H1 (cell line): Measurements from ENCODE around the gene RHOH. TPM values are rescaled to one million over a fixed set of nuclear protein-coding genes. Genes with fewer than 3 reads are reported as not detected.

ENCODE experiments used
- CTCF ChIA-PET: fragments of 300-600 bp; sonication (Branson Sonifier 250); formaldehyde crosslinking; loops from one replicate; lab custom pipeline; 2021; ENCODE audit not compliant: partially characterized antibody; lab: Charles Lee
- POLR2A ChIA-PET: fragments of 300-600 bp; sonication (Branson Sonifier 250); formaldehyde crosslinking; loops from one replicate; lab custom pipeline; 2021; ENCODE audit warnings: inconsistent platforms; ENCODE audit not compliant: partially characterized antibody; lab: Charles Lee
- DNase-seq, 2 experiments: peaks; one replicate each; pipeline versions ENCODE4 v3.0.0 to v3.0.0-alpha.2; 2010 to 2022; ENCODE audit warnings: low spot score in 2 of 2, low read depth in 1 of 2, mixed read lengths in 1 of 2
- FAIRE-seq: peaks from 2 replicates; lab custom pipeline; 2011; peaks lifted over from hg19 to GRCh38; lab: Jason Lieb, UNC
- H2AFZ ChIP-seq: 2 replicates; pipeline ENCODE4 v1.8.1; 2012; ENCODE audit warnings: low read length, inconsistent platforms
- H2AK5ac ChIP-seq: 2 replicates; pipeline ENCODE4 v1.6.1; 2013; ENCODE audit warnings: low read depth, low read length
- H2BK120ac ChIP-seq: replicated peaks from 2 replicates; pipeline ENCODE3; 2013; ENCODE audit warnings: low read depth, low read length, inconsistent platforms
- H2BK12ac ChIP-seq: 2 replicates; pipeline ENCODE4 v1.6.1; 2013; ENCODE audit warnings: low read depth, low read length
- H2BK15ac ChIP-seq: 2 replicates; pipeline ENCODE4 v1.6.1; 2013; ENCODE audit warnings: low read length
- H2BK20ac ChIP-seq: 2 replicates; pipeline ENCODE4 v1.6.1; 2013; ENCODE audit warnings: low read length
- H2BK5ac ChIP-seq: 2 replicates; pipeline ENCODE4 v1.6.1; 2013; ENCODE audit warnings: low read depth, low read length
- H3K14ac ChIP-seq: 2 replicates; pipeline ENCODE4 v1.6.1; 2013; ENCODE audit warnings: inconsistent platforms; ENCODE audit not compliant: insufficient read length
- H3K18ac ChIP-seq: 2 replicates; pipeline ENCODE4 v1.6.1; 2013; ENCODE audit warnings: low read length; ENCODE audit errors: extremely low read depth
- H3K23ac ChIP-seq: 2 replicates; pipeline ENCODE4 v1.6.1; 2013; ENCODE audit warnings: inconsistent platforms; ENCODE audit not compliant: insufficient read length
- H3K23me2 ChIP-seq: 2 replicates; pipeline ENCODE4 v1.6.1; 2013; ENCODE audit warnings: low read depth, low read length
- H3K27ac ChIP-seq: 2 replicates; pipeline ENCODE4 v1.6.1; 2011; ENCODE audit warnings: low read depth, low read length, inconsistent platforms
- H3K27me3 ChIP-seq, 4 experiments: replicated peaks in 1 of 4; 1 replicate in 1 of 4; 2 replicates in 3 of 4; pipeline versions ENCODE4 v1.6.1 to v1.8.1; 2011 to 2013; ENCODE audit warnings: low read length in 3 of 4, mild to moderate bottlenecking in 3 of 4, inconsistent platforms in 2 of 4, mixed read lengths in 2 of 4, moderate library complexity in 1 of 4; ENCODE audit not compliant: control insufficient read depth in 3 of 4, insufficient read depth in 3 of 4; ENCODE audit errors: extremely low read depth in 1 of 4
- H3K36me3 ChIP-seq, 4 experiments: 2 replicates each; pipeline versions ENCODE4 v1.6.1 to v1.8.1; 2011 to 2013; ENCODE audit warnings: mild to moderate bottlenecking in 4 of 4, low read length in 3 of 4, moderate library complexity in 2 of 4, control low read depth in 1 of 4, inconsistent platforms in 1 of 4; ENCODE audit not compliant: insufficient read depth in 4 of 4, control insufficient read depth in 2 of 4
- H3K4ac ChIP-seq: replicated peaks from 2 replicates; pipeline ENCODE3; 2013; ENCODE audit warnings: low read length, low read depth, mixed read lengths, inconsistent platforms; ENCODE audit not compliant: insufficient read length
- H3K4me1 ChIP-seq, 4 experiments: replicated peaks in 1 of 4; 1 replicate in 1 of 4; 2 replicates in 3 of 4; pipeline versions ENCODE4 v1.6.1 to v1.8.1; 2011 to 2013; ENCODE audit warnings: low read length in 3 of 4, inconsistent platforms in 2 of 4, mixed read lengths in 1 of 4; ENCODE audit not compliant: insufficient read depth in 4 of 4, control insufficient read depth in 3 of 4
- H3K4me2 ChIP-seq, 2 experiments: 2 replicates each; pipeline versions ENCODE4 v1.6.1 to v1.8.1; 2011 to 2013; ENCODE audit warnings: low read depth in 2 of 2, low read length in 2 of 2, control low read depth in 1 of 2, inconsistent platforms in 1 of 2, mild to moderate bottlenecking in 1 of 2; ENCODE audit not compliant: insufficient read depth in 1 of 2
- H3K4me3 ChIP-seq, 4 experiments: fragments of 200-600, 300-600 bp in 1 of 4; sonication (generic), shearing (Covaris generic), sonication (Bioruptor Twin) in 1 of 4; 2 replicates each; pipeline versions ENCODE4 v1.5.1 to v1.8.1; 2011 to 2016; ENCODE audit warnings: low read length in 4 of 4, low read depth in 3 of 4, control low read depth in 2 of 4, inconsistent platforms in 2 of 4, mild to moderate bottlenecking in 2 of 4, mixed read lengths in 1 of 4, moderate library complexity in 1 of 4; ENCODE audit not compliant: insufficient read depth in 2 of 4; ENCODE audit errors: extremely low read depth in 1 of 4
- H3K56ac ChIP-seq: replicated peaks from 2 replicates; pipeline ENCODE3; 2013; ENCODE audit warnings: low read depth, mild to moderate bottlenecking, mixed read lengths, low read length, inconsistent platforms; ENCODE audit not compliant: insufficient read length
- H3K79me1 ChIP-seq: 2 replicates; pipeline ENCODE4 v1.6.1; 2013; ENCODE audit warnings: low read depth, low read length, control low read depth
- H3K79me2 ChIP-seq, 2 experiments: 2 replicates each; pipeline versions ENCODE4 v1.6.1 to v1.8.1; 2012 to 2013; ENCODE audit warnings: low read length in 2 of 2, mild to moderate bottlenecking in 2 of 2, inconsistent platforms in 1 of 2; ENCODE audit not compliant: insufficient read depth in 2 of 2, control insufficient read depth in 1 of 2
- H3K9ac ChIP-seq, 4 experiments: replicated peaks in 1 of 4; 1 replicate in 1 of 4; 2 replicates in 3 of 4; pipeline versions ENCODE4 v1.6.1 to v1.8.1; 2011 to 2013; ENCODE audit warnings: low read depth in 3 of 4, low read length in 3 of 4, control low read depth in 2 of 4, mild to moderate bottlenecking in 2 of 4, moderate library complexity in 2 of 4, inconsistent platforms in 1 of 4; ENCODE audit errors: extremely low read depth in 1 of 4
- H3K9me3 ChIP-seq, 2 experiments: 2 replicates each; pipeline versions ENCODE4 v1.6.1 to v1.8.1; 2012 to 2013; ENCODE audit warnings: mild to moderate bottlenecking in 2 of 2, moderate library complexity in 2 of 2, control low read depth in 1 of 2, inconsistent platforms in 1 of 2, low read depth in 1 of 2, low read length in 1 of 2, mixed read lengths in 1 of 2; ENCODE audit not compliant: insufficient read depth in 2 of 2
- H4K20me1 ChIP-seq, 2 experiments: replicated peaks in 1 of 2; 2 replicates each; pipeline versions ENCODE3 to v1.8.1; 2011 to 2013; ENCODE audit warnings: inconsistent platforms in 2 of 2, low read length in 2 of 2, mild to moderate bottlenecking in 1 of 2; ENCODE audit not compliant: insufficient read depth in 2 of 2, control insufficient read depth in 1 of 2
- H4K5ac ChIP-seq: 2 replicates; pipeline ENCODE4 v1.6.1; 2013; ENCODE audit warnings: low read length, low read depth, mixed read lengths, inconsistent platforms; ENCODE audit not compliant: insufficient read length
- H4K8ac ChIP-seq: 2 replicates; pipeline ENCODE4 v1.8.0; 2013; ENCODE audit warnings: mild to moderate bottlenecking, moderate library complexity, low read length, inconsistent platforms; ENCODE audit not compliant: insufficient read depth; ENCODE audit errors: extremely low read depth
- H4K91ac ChIP-seq: replicated peaks from 2 replicates; pipeline ENCODE3; 2013; ENCODE audit warnings: low read length, mixed read lengths, inconsistent platforms; ENCODE audit not compliant: insufficient read length
- ATF3 ChIP-seq: IDR thresholded peaks from 2 replicates; pipeline ENCODE4 v1.6.1; 2011; ENCODE audit warnings: low read depth, mild to moderate bottlenecking, low read length; ENCODE audit not compliant: insufficient read depth
- CBX8 ChIP-seq: fragments of 300-800, 300-1000 bp; sonication (generic); IDR thresholded peaks from 2 replicates; pipeline ENCODE4 v1.7.1; 2016; ENCODE audit warnings: low read depth, low read length, borderline replicate concordance
- CTBP2 ChIP-seq: IDR thresholded peaks from 2 replicates; pipeline ENCODE4 v1.7.0; 2011; ENCODE audit warnings: borderline replicate concordance, mild to moderate bottlenecking, moderate library complexity, mixed read lengths, low read length; ENCODE audit not compliant: insufficient read depth, insufficient read length
- GTF2F1 ChIP-seq: IDR thresholded peaks from 2 replicates; pipeline ENCODE4 v1.6.1; 2012; ENCODE audit warnings: low read depth, low read length, improper control_type of control experiment, borderline replicate concordance
- HDAC2 ChIP-seq, 2 experiments: fragments of 300-600 bp in 1 of 2; sonication (generic) in 1 of 2; IDR thresholded peaks; 2 replicates each; pipeline ENCODE4 v1.6.1; 2011 to 2012; ENCODE audit warnings: low read depth in 2 of 2, low read length in 2 of 2, mild to moderate bottlenecking in 2 of 2, moderate library complexity in 2 of 2, borderline replicate concordance in 1 of 2, inconsistent platforms in 1 of 2
- KDM4A ChIP-seq: IDR thresholded peaks from one replicate; pipeline ENCODE4 v1.7.1; 2012; ENCODE audit warnings: low read depth, mild to moderate bottlenecking, moderate library complexity, low read length, inconsistent platforms; ENCODE audit not compliant: severe bottlenecking
- RAD21 ChIP-seq, 2 experiments: IDR thresholded peaks in 1 of 2; conservative IDR thresholded peaks in 1 of 2; 2 replicates each; pipeline ENCODE4 v1.6.1; 2011; ENCODE audit warnings: low read depth in 2 of 2, low read length in 2 of 2, improper control_type of control experiment in 1 of 2, inconsistent platforms in 1 of 2, mild to moderate bottlenecking in 1 of 2, moderate library complexity in 1 of 2
- SIN3A ChIP-seq, 2 experiments: IDR thresholded peaks in 1 of 2; conservative IDR thresholded peaks in 1 of 2; 2 replicates each; pipeline ENCODE4 v1.6.1; 2011 to 2012; ENCODE audit warnings: low read length in 2 of 2, improper control_type of control experiment in 1 of 2, low read depth in 1 of 2, mild to moderate bottlenecking in 1 of 2
- SIRT6 ChIP-seq: IDR thresholded peaks from one replicate; pipeline ENCODE4 v1.7.1; 2012; ENCODE audit warnings: low read length, inconsistent platforms
- SP4 ChIP-seq: IDR thresholded peaks from 2 replicates; pipeline ENCODE4 v1.6.1; 2012; ENCODE audit warnings: low read length, inconsistent platforms
- SRF ChIP-seq: IDR thresholded peaks from 2 replicates; pipeline ENCODE4 v1.6.1; 2011; ENCODE audit warnings: mild to moderate bottlenecking, low read depth, low read length, moderate library complexity
- TCF12 ChIP-seq: IDR thresholded peaks from 2 replicates; pipeline ENCODE4 v1.6.1; 2011; ENCODE audit warnings: low read depth, mild to moderate bottlenecking, low read length
- YY1 ChIP-seq: IDR thresholded peaks from 2 replicates; pipeline ENCODE4 v1.6.1; 2011; ENCODE audit warnings: low read depth, mild to moderate bottlenecking, low read length
- WGBS, 2 experiments: shearing (Covaris generic) in 1 of 2; methylation state at CpG; one replicate each; pipeline versions ENCODE4 v1.1.6 to v1.1.7; 2013 to 2015; ENCODE audit warnings: low lambda C conversion rate in 2 of 2, mixed read lengths in 2 of 2, inconsistent platforms in 1 of 2, low coverage in 1 of 2, missing lambda C conversion rate in 1 of 2; ENCODE audit not compliant: insufficient replicate concordance in 2 of 2, insufficient coverage in 1 of 2, insufficient read length in 1 of 2; ENCODE audit errors: extremely low coverage in 1 of 2, missing lambda C conversion rate in 1 of 2; 5-methylcytosine and 5-hydroxymethylcytosine counted together
- polyA plus RNA-seq, 7 experiments: library from polyadenylated mRNA; depleted of rRNA in 3 of 7; stranded (reverse) in 5 of 7; unstranded in 2 of 7; fragments of >200 nt in 5 of 7; fragments of 200-250 nt in 2 of 7; gene quantifications; 1 replicate in 5 of 7; 2 replicates in 1 of 7; 4 replicates in 1 of 7; pipeline versions ENCODE4 v1.2.1 to v1.2.3, GENCODE V29; 2011 to 2013; ENCODE audit warnings: missing spikeins in 2 of 7, mixed read lengths in 2 of 7
- total RNA-seq: library from RNA; stranded (reverse); fragmentation: NEBNext Ultra II Directional; extraction: Animal tissue kit (Norgen Biotek cat#: 25700); gene quantifications from 2 replicates; pipeline ENCODE4 v1.2.1, GENCODE V29; 2021

RHOH gene
- total and polyA plus RNA-seq, 2 of the 8 experiments (the other 6 are each of a cell fraction or from before 2014, with no cell fraction given): 5.9 to 6.9 TPM

- Histone ChIP-seq H2BK20ac (no peak overlapping the region), H3K79me1 (no peaks in the 10 kb centered on the region), H3K27me3 (no peaks in the 10 kb centered on the region), H3K27ac (no peak overlapping the region), H4K20me1 (no peaks in the 10 kb centered on the region), H3K4me2 (no peak overlapping the region), H3K18ac (no peak overlapping the region), H3K56ac (no peak overlapping the region), H3K14ac (no peak overlapping the region), H3K36me3 (no peaks in the 10 kb centered on the region), H2BK120ac (no peak overlapping the region), H2BK12ac (no peak overlapping the region), H3K4me1 (peaks cover 3 to 17% (median 12%) of the 10 kb centered on the region in 4 experiments), H3K79me2 (no peaks in the 10 kb centered on the region), H2BK5ac (no peak overlapping the region), H4K91ac (no peak overlapping the region), H3K9me3 (no peaks in the 10 kb centered on the region), H3K23me2 (no peaks in the 10 kb centered on the region), H3K23ac (no peak overlapping the region), H3K4ac (no peak overlapping the region), H4K8ac (no peak overlapping the region), H3K9ac (no peak overlapping the region), H4K5ac (no peak overlapping the region), H2AFZ (no peak overlapping the region), H2AK5ac (no peak overlapping the region), H2BK15ac (no peak overlapping the region), H3K4me3 (no peak overlapping the region)
- no peak for DNase-seq
- 84% methylated on average over 5 of the region's 5 CpGs; no CpG with 5 or more reads in 1 of the 2 experiments for WGBS, 2 experiments
- ChIA-PET POLR2A (interaction anchor here (0.6 to 0.7 kb wide), 2 partner anchors 18 to 69 kb away, joined by 3 to 4 read pairs; no protein-coding TSS in a partner anchor), CTCF (interaction anchor here (0.7 to 1.6 kb wide), 6 partner anchors 27 to 122 kb away, joined by 3 to 4 read pairs (median 3); no protein-coding TSS in a partner anchor)
- FAIRE-seq: no peak
- no peak for TF ChIP-seq GTF2F1
- TF ChIP-seq ATF3: no peak
- no peak for TF ChIP-seq RAD21 (IDR thresholded peaks at IDR 0.05 in 1 of 2, conservative IDR thresholded peaks at IDR 0.05 in 1 of 2; ENCODE audit: low read depth in 2 of 2, low read length in 2 of 2)
- TF ChIP-seq SRF: no peak
- TF ChIP-seq YY1: no peak
- TF ChIP-seq HDAC2 (IDR thresholded peaks at IDR 0.05; ENCODE audit: borderline replicate concordance in 1 of 2, low read depth in 2 of 2, low read length in 2 of 2): no peak
- no peak for TF ChIP-seq SIRT6
- TF ChIP-seq KDM4A: no peak
- TF ChIP-seq SP4: no peak
- TF ChIP-seq CBX8: no peak
- TF ChIP-seq SIN3A (conservative IDR thresholded peaks at IDR 0.05 in 1 of 2, IDR thresholded peaks at IDR 0.05 in 1 of 2; ENCODE audit: low read depth in 1 of 2, low read length in 2 of 2): no peak
- no peak for TF ChIP-seq CTBP2
- TF ChIP-seq TCF12: no peak
Measured at GRCh38 chr4:40190019-40190418, 6.8 kb upstream of the RHOH start.
